K562 (cell line): Measurements from ENCODE around the gene MCEMP1. TPM values are rescaled to one million over a fixed set of nuclear protein-coding genes. Genes with fewer than 3 reads are reported as not detected.

Experiments
- ARID2 ChIP-seq: fragments of 450-650 bp; IDR thresholded peaks from 2 replicates; pipeline ENCODE4 v1.6.1; 2017; ENCODE audit warnings: antibody characterized with exemption, mild to moderate bottlenecking
- CHCHD3 ChIP-seq: fragments of 250-450 bp; sonication (Bioruptor Pico); IDR thresholded peaks from 2 replicates; pipeline ENCODE4 v2.1.2; 2022; ENCODE audit warnings: mild to moderate bottlenecking
- CLOCK ChIP-seq: fragments of 250-450 bp; sonication (Bioruptor Pico); IDR thresholded peaks from 2 replicates; pipeline ENCODE4 v1.4.0; 2020; ENCODE audit warnings: mild to moderate bottlenecking, moderate library complexity, borderline replicate concordance
- FOXA3 ChIP-seq, 2 experiments: fragments of 450-650 bp in 1 of 2; sonication (generic) in 1 of 2; formaldehyde crosslinking; IDR thresholded peaks in 1 of 2; conservative IDR thresholded peaks in 1 of 2; 2 replicates each; pipeline versions ENCODE4 v1.4.0 to v1.8.0; 2020 to 2022; ENCODE audit warnings: mild to moderate bottlenecking in 2 of 2, missing genetic modification reagents in 1 of 2
- HDGF ChIP-seq: fragments of 450-650 bp; IDR thresholded peaks from 2 replicates; pipeline ENCODE4 v1.6.1; 2016
- HIVEP1 ChIP-seq: fragments of 250-450 bp; sonication (Bioruptor Pico); IDR thresholded peaks from 2 replicates; pipeline ENCODE4 v1.4.0; 2020; ENCODE audit warnings: mild to moderate bottlenecking
- KHSRP ChIP-seq: fragments of 450-650 bp; IDR thresholded peaks from 2 replicates; pipeline ENCODE4 v1.6.1; 2017
- MAZ ChIP-seq, 2 experiments: fragments of 450-650 bp in 1 of 2; sonication (generic) in 1 of 2; formaldehyde crosslinking; IDR thresholded peaks in 1 of 2; conservative IDR thresholded peaks in 1 of 2; 2 replicates each; pipeline versions ENCODE4 v1.4.0 to v1.5.0; 2020; ENCODE audit warnings: mild to moderate bottlenecking in 1 of 2, missing genetic modification reagents in 1 of 2
- MNT ChIP-seq, 2 experiments: fragments of 450-650 bp; conservative IDR thresholded peaks; 2 replicates each; pipeline ENCODE4 v1.6.1; 2017; ENCODE audit warnings: mild to moderate bottlenecking in 2 of 2, moderate library complexity in 2 of 2
- MTF1 ChIP-seq: fragments of 250-450 bp; sonication (Bioruptor Pico); IDR thresholded peaks from 2 replicates; pipeline ENCODE4 v1.9.0; 2021; ENCODE audit warnings: moderate library complexity, mild to moderate bottlenecking, inconsistent platforms, borderline replicate concordance
- NFIC ChIP-seq: fragments of 450-650 bp; IDR thresholded peaks from 2 replicates; pipeline ENCODE4 v1.6.1; 2017; ENCODE audit warnings: mild to moderate bottlenecking, inconsistent platforms
- NUFIP1 ChIP-seq: fragments of 450-650 bp; IDR thresholded peaks from 2 replicates; pipeline ENCODE4 v1.6.1; 2018; ENCODE audit not compliant: partially characterized antibody
- TAF15 ChIP-seq: fragments of 200-400 bp; formaldehyde crosslinking; IDR thresholded peaks from 2 replicates; pipeline ENCODE4 v1.6.1; 2017; ENCODE audit warnings: mild to moderate bottlenecking, low read depth, low read length, moderate library complexity
- TCF3 ChIP-seq: sonication (generic); formaldehyde crosslinking; IDR thresholded peaks from 2 replicates; pipeline ENCODE4 v1.4.0; 2020; ENCODE audit warnings: mild to moderate bottlenecking, missing genetic modification reagents
- USF1 ChIP-seq: sonication (generic); formaldehyde crosslinking; IDR thresholded peaks from 2 replicates; pipeline ENCODE4 v1.9.0; 2022; ENCODE audit warnings: mild to moderate bottlenecking, missing genetic modification reagents
- YBX1 ChIP-seq: fragments of 450-650 bp; IDR thresholded peaks from 2 replicates; pipeline ENCODE4 v1.7.1; 2016; ENCODE audit warnings: mild to moderate bottlenecking
- ZC3H8 ChIP-seq: fragments of 450-650 bp; IDR thresholded peaks from 2 replicates; pipeline ENCODE4 v1.6.1; 2017
- ZFP36 ChIP-seq: fragments of 150-350 bp; IDR thresholded peaks from 2 replicates; pipeline ENCODE4 v1.6.1; 2018; ENCODE audit warnings: low read length, low read depth; ENCODE audit not compliant: partially characterized antibody
- ZNF282 ChIP-seq: sonication (generic); formaldehyde crosslinking; IDR thresholded peaks from 2 replicates; pipeline ENCODE4 v1.8.1; 2023; ENCODE audit warnings: missing genetic modification reagents
- ZNF436 ChIP-seq: fragments of 250-450, 450-650 bp; sonication (Bioruptor Pico); formaldehyde crosslinking; IDR thresholded peaks from 2 replicates; pipeline ENCODE4 v1.7.0; 2020; ENCODE audit warnings: mild to moderate bottlenecking
- ZNF778 ChIP-seq: fragments of 450-650 bp; formaldehyde crosslinking; IDR thresholded peaks from 2 replicates; pipeline ENCODE4 v1.4.0; 2020; ENCODE audit warnings: mild to moderate bottlenecking, moderate library complexity
- polyA plus RNA-seq, 8 experiments: library from polyadenylated mRNA; depleted of rRNA in 4 of 8; stranded (reverse) in 5 of 8; unstranded in 3 of 8; fragments of >200 nt; fragmentation: Nextera tagmentation in 2 of 8; fragmentation: Illumina TruSeq in 1 of 8; extraction: Ambion mirVana in 2 of 8; extraction: Trizol in 1 of 8; gene quantifications; 2 replicates each; pipeline versions ENCODE4 v1.2.1 to v1.2.3, GENCODE V29; 2011 to 2014; ENCODE audit warnings: inconsistent platforms in 1 of 8, missing spikeins in 1 of 8
- total RNA-seq, 7 experiments: library from RNA; depleted of rRNA in 6 of 7; stranded (reverse); fragments of >200 nt in 6 of 7; fragmentation: Illumina TruSeq in 2 of 7; extraction: Trizol in 2 of 7; gene quantifications; 2 replicates each; pipeline versions ENCODE4 v1.2.1 to v1.2.3, GENCODE V29; 2011 to 2021; ENCODE audit warnings: low replicate concordance in 1 of 7
- TF ChIP-seq, protein P1 (sequence below): fragments of 450-650 bp; formaldehyde crosslinking; IDR thresholded peaks from 2 replicates; pipeline ENCODE4 v1.4.0; 2020; ENCODE audit warnings: mild to moderate bottlenecking, moderate library complexity
- TF ChIP-seq, protein P2 (sequence below): IDR thresholded peaks from 2 replicates; pipeline ENCODE4 v1.6.1; 2011; ENCODE audit not compliant: insufficient read length; ENCODE audit errors: extremely low read depth

Gene MCEMP1
- total and polyA plus RNA-seq, 9 of the 15 experiments (the other 6 are each of a cell fraction or from before 2014, with no cell fraction given): 0.11 to 1.8 (median 0.51) TPM

GRCh38 chr19:7629347-7630054 is 47.4 kb upstream of the MCEMP1 start, which contains the start of the genes PET100 and XAB2 (continued):
- TF ChIP-seq ZNF778 (CRISPR knock-in tag) (no peak), FOXA3 (CRISPR knock-in tag; conservative IDR thresholded peaks at IDR 0.05 in 1 of 2, IDR thresholded peaks at IDR 0.05 in 1 of 2) (peak; percentile 67 to 87), ARID2 (no peak), USF1 (CRISPR knock-in tag) (no peak), CHCHD3 (CRISPR knock-in tag) (no peak), KHSRP (peak; percentile 74), HIVEP1 (CRISPR knock-in tag) (no peak), MAZ (CRISPR knock-in tag; conservative IDR thresholded peaks at IDR 0.05 in 1 of 2, IDR thresholded peaks at IDR 0.05 in 1 of 2) (peak; percentile 2 to 25; a peak in 2 of 4 replicates), ZNF436 (CRISPR knock-in tag) (no peak), HDGF (no peak), CLOCK (CRISPR knock-in tag) (no peak), NUFIP1 (no peak), ZFP36 (no peak), ZNF282 (CRISPR knock-in tag) (no peak), TCF3 (CRISPR knock-in tag) (no peak), ZC3H8 (no peak), MTF1 (CRISPR knock-in tag) (no peak), TAF15 (no peak), NFIC (no peak), MNT (conservative IDR thresholded peaks at IDR 0.05) (peak; percentile 88 to 96), YBX1 (no peak)
- TF ChIP-seq, protein P1, sequence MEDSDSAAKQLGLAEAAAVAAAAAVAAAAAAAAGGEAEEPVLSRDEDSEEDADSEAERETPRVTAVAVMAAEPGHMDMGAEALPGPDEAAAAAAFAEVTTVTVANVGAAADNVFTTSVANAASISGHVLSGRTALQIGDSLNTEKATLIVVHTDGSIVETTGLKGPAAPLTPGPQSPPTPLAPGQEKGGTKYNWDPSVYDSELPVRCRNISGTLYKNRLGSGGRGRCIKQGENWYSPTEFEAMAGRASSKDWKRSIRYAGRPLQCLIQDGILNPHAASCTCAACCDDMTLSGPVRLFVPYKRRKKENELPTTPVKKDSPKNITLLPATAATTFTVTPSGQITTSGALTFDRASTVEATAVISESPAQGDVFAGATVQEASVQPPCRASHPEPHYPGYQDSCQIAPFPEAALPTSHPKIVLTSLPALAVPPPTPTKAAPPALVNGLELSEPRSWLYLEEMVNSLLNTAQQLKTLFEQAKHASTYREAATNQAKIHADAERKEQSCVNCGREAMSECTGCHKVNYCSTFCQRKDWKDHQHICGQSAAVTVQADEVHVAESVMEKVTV (CRISPR knock-in tag): no peak
- TF ChIP-seq, protein P2, sequence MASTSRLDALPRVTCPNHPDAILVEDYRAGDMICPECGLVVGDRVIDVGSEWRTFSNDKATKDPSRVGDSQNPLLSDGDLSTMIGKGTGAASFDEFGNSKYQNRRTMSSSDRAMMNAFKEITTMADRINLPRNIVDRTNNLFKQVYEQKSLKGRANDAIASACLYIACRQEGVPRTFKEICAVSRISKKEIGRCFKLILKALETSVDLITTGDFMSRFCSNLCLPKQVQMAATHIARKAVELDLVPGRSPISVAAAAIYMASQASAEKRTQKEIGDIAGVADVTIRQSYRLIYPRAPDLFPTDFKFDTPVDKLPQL: no peak
